GM18873 (cell line): ENCODE data around the gene LAMA3.

Experiments
- ATAC-seq: cut with Tn5 transposase; IDR thresholded peaks from one replicate; pipeline ENCODE4 v1.9.1; 2021; ENCODE audit warnings: mild to moderate bottlenecking, moderate library complexity, moderate number of reproducible peaks; ENCODE audit not compliant: unreplicated experiment, low FRiP score

The LAMA3 gene

GRCh38 chr18:23669202-23669766 is 20.0 kb upstream of the LAMA3 start:
- no peak for ATAC-seq

- no peak for ATAC-seq
These were observed 19.3 kb upstream of the LAMA3 start for GRCh38 chr18:23669804-23670405.

GRCh38 chr18:23671564-23671963 is 17.7 kb upstream of the LAMA3 start:
- ATAC-seq, result no peak

GRCh38 chr18:23673725-23674124 is 15.5 kb upstream of the LAMA3 start:
- no peak for ATAC-seq

- ATAC-seq, result no peak
These were observed 14.0 kb upstream of the LAMA3 start for GRCh38 chr18:23675236-23675635.

- ATAC-seq, result no peak
These were observed 13.4 kb upstream of the LAMA3 start for GRCh38 chr18:23675896-23676295.

- ATAC-seq, result no peak
These were observed 7.2 kb upstream of the LAMA3 start for GRCh38 chr18:23682045-23682444.

GRCh38 chr18:23682472-23682871 is 6.8 kb upstream of the LAMA3 start:
- ATAC-seq, result no peak

GRCh38 chr18:23683155-23683554 is 6.1 kb upstream of the LAMA3 start:
- ATAC-seq, result no peak

GRCh38 chr18:23683671-23684070 is 5.6 kb upstream of the LAMA3 start:
- ATAC-seq, result no peak

- ATAC-seq, result no peak
These were observed 4.6 kb upstream of the LAMA3 start for GRCh38 chr18:23684515-23685197.

- no peak for ATAC-seq
These were observed 725 bp upstream of the LAMA3 start for GRCh38 chr18:23688528-23688927.

GRCh38 chr18:23689616-23690504 is 607 bp downstream of the LAMA3 start:
- no peak for ATAC-seq

GRCh38 chr18:23690505-23691068 is 1.3 kb downstream of the LAMA3 start:
- ATAC-seq, result no peak

- no peak for ATAC-seq
These were observed 4.6 kb downstream of the LAMA3 start for GRCh38 chr18:23693846-23694245.

GRCh38 chr18:23694637-23695430 is 5.6 kb downstream of the LAMA3 start:
- ATAC-seq, result no peak

GRCh38 chr18:23701017-23701416 is 11.8 kb downstream of the LAMA3 start:
- ATAC-seq, result no peak

GRCh38 chr18:23701544-23702064 is 12.4 kb downstream of the LAMA3 start:
- ATAC-seq, result no peak

- ATAC-seq, result no peak
These were observed 13.4 kb downstream of the LAMA3 start for GRCh38 chr18:23702606-23703005.
